Ectodermal cell (in vitro differentiated cells): ENCODE results near the gene TMED6.

Source experiments
- H3K27ac ChIP-seq: 2 replicates; pipeline ENCODE4 v1.7.0; 2013; ENCODE audit warnings: mild to moderate bottlenecking, low read depth, low read length; ENCODE audit not compliant: insufficient read depth, poor library complexity, severe bottlenecking
- H3K27me3 ChIP-seq: 2 replicates; pipeline ENCODE4 v1.7.0; 2013; ENCODE audit warnings: mild to moderate bottlenecking, low read length; ENCODE audit not compliant: insufficient read depth, control insufficient read depth, poor library complexity, severe bottlenecking
- H3K36me3 ChIP-seq: one replicate; pipeline ENCODE4 v1.7.0; 2013; ENCODE audit warnings: low read length; ENCODE audit not compliant: control insufficient read depth, insufficient read depth
- H3K4me1 ChIP-seq: one replicate; pipeline ENCODE4 v1.7.0; 2013; ENCODE audit warnings: low read length; ENCODE audit not compliant: control insufficient read depth, insufficient read depth
- H3K4me3 ChIP-seq: 2 replicates; pipeline ENCODE4 v1.7.0; 2013; ENCODE audit warnings: low read depth, low read length, control low read depth; ENCODE audit not compliant: insufficient read depth
- H3K9me3 ChIP-seq: 2 replicates; pipeline ENCODE4 v1.7.0; 2013; ENCODE audit warnings: mild to moderate bottlenecking, low read length, moderate library complexity; ENCODE audit not compliant: control insufficient read depth
- WGBS, 2 experiments: methylation state at CpG; one replicate each; pipeline ENCODE4 v1.1.7; 2013; ENCODE audit warnings: missing lambda C conversion rate in 2 of 2; 5-methylcytosine and 5-hydroxymethylcytosine counted together

TMED6 gene

DNA sequence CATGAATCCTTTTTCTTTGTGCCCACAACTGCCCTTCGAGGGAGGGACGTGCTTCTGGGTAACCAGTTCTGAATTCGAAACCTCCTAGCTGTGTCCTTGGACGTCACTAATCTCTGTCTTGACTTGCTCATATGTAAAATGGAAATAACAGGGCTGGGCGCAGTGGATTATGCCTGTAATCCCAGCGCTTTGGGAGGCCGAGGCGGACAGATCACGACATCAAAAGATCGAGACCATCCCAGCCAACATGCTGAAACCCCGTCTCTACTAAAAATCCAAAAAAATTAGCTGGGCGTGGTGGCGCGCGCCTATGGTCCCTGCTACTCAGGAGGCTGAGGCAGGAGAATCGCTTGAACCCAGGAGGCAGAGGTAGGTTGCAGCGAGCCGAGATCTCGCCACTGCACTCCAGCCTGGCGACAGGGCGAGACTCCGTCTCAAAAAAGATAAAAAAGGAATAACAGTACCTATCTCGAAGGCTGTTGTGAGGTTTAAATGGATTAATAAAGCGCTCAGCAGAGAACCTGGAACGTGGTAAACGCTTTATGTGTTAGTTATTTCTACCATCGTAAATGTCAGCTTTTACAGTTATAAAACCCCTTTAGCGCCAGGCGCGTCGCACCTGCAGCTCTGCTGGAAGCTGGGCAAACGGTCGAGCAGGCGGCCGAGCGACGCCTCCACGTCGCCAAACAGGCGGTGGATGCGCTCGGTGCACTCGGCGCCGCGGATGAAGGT lies 12.9 kb downstream of the TMED6 start:
- H3K27me3 ChIP-seq: no peaks in the 10 kb centered on the region
- WGBS, 2 experiments: 24 to 26% methylated on average over 46 of the region's 46 CpGs
- H3K27ac ChIP-seq: peak overlapping the region; percentile 58
- peak overlapping the region; percentile 97 for H3K4me3 ChIP-seq
- H3K36me3 ChIP-seq: peaks cover 46% of the 10 kb centered on the region
- H3K9me3 ChIP-seq: no peaks in the 10 kb centered on the region
- H3K4me1 ChIP-seq: peaks cover 11% of the 10 kb centered on the region

GRCh38 chr16:69334696-69335095 lies 16.9 kb downstream of the TMED6 start:
- WGBS, 2 experiments: 96 to 97% methylated on average over 9 of the region's 9 CpGs

GRCh38 chr16:69330286-69331109 lies 21.1 kb downstream of the TMED6 start, which contains the start of gene PDF:
Gene PDF, minus strand, starts transcription at chr16:69330588. Its CDS starts 18 bp downstream, at chr16:69330570.
- 4% methylated on average over 93 of the region's 93 CpGs for WGBS, 2 experiments
- H3K4me3 ChIP-seq: peak within 1 kb of the TSS; percentile 72
- H3K4me1 ChIP-seq: peaks cover 14% of the 10 kb centered on the region
- no peaks in the 10 kb centered on the region for H3K9me3 ChIP-seq
- peaks cover 55% of the 10 kb centered on the region for H3K36me3 ChIP-seq
- peak within 1 kb of the TSS; percentile 74 for H3K27ac ChIP-seq
- H3K27me3 ChIP-seq: no peaks in the 10 kb centered on the region

More at GRCh38 chr16:69334696-69335095, 16.9 kb downstream of the TMED6 start:
- Histone ChIP-seq H3K4me3 (no peak overlapping the region), H3K4me1 (peaks cover 5% of the 10 kb centered on the region), H3K27ac (no peak overlapping the region), H3K36me3 (peaks cover 46% of the 10 kb centered on the region), H3K9me3 (no peaks in the 10 kb centered on the region), H3K27me3 (no peaks in the 10 kb centered on the region)

GRCh38 chr16:69329369-69330285 lies 22.0 kb downstream of the TMED6 start:
- Histone ChIP-seq H3K27ac (no peak overlapping the region), H3K9me3 (no peaks in the 10 kb centered on the region), H3K4me3 (peak overlapping the region; percentile 72), H3K4me1 (peaks cover 14% of the 10 kb centered on the region), H3K36me3 (peaks cover 51% of the 10 kb centered on the region), H3K27me3 (no peaks in the 10 kb centered on the region)
- 8% methylated on average over 77 of the region's 77 CpGs for WGBS, 2 experiments

DNA sequence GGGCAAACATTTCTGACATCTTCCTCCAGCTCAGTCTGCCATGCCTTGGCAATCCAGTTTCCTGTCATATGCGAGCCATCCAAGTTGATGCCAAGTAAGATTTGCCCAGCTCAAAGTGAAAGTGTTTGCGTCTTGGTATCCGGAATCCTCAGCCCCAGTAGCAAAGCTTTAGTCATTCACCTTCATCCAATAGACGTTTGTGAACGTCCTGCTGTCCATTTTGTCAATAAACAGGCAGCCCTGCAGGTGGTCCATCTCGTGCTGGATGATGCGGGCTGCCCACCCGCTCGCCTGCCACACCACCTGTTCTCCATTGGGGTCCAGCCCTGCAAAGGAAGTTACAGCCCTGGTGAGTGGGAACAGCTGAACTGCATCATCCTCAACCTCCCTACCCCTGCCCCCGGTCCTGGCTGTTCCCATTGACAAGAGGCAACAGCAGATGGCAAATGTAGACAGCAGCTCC lies 22.7 kb downstream of the TMED6 start:
- Histone ChIP-seq H3K9me3 (no peaks in the 10 kb centered on the region), H3K27ac (no peak overlapping the region), H3K4me1 (peaks cover 14% of the 10 kb centered on the region), H3K4me3 (no peak overlapping the region), H3K36me3 (peaks cover 49% of the 10 kb centered on the region), H3K27me3 (no peaks in the 10 kb centered on the region)
- 79 to 87% methylated on average over 10 of the region's 10 CpGs for WGBS, 2 experiments

DNA sequence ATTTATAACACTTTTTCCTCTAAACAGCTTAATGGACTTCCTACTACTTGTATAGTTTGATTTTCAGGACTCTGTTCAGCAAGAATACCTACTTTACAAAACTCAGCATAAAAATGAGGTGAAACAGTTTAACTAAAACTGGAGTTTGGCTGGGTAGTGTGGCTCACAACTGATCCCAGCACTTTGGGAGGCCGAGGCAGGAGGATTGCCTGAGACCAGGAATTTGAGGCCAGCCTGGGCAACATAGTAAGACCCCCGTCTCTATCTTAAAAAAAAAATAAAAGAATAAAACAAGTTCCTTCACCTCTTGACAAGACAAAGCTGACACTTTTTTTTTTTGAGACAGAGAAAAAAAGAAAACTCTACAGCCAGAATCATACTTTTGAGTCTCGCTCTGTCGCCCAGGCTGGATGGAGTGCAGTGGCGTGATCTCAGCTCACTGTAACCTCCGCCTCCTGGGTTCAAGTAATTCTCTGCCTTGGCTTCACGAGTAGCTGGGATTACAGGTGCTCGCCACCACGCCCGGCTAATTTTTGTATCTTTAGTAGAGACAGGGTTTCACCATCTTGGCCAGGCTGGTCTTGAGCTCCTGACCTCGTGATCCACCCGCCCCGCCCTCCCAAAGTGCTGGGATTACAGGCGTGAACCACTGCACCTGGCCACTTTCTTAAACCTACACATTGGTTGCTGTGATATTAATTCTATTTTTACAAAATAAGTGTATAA lies 23.8 kb downstream of the TMED6 start:
- H3K4me1 ChIP-seq: peaks cover 14% of the 10 kb centered on the region
- peaks cover 48% of the 10 kb centered on the region for H3K36me3 ChIP-seq
- no peak overlapping the region for H3K4me3 ChIP-seq
- H3K27me3 ChIP-seq: no peaks in the 10 kb centered on the region
- WGBS, 2 experiments: 94 to 96% methylated on average over 14 of the region's 14 CpGs
- no peak overlapping the region for H3K27ac ChIP-seq
- no peaks in the 10 kb centered on the region for H3K9me3 ChIP-seq

- WGBS, 2 experiments: 95% methylated on average over 7 of the region's 7 CpGs
- H3K27ac ChIP-seq: no peak overlapping the region
Measured at GRCh38 chr16:69326172-69326873, 25.3 kb downstream of the TMED6 start.

DNA sequence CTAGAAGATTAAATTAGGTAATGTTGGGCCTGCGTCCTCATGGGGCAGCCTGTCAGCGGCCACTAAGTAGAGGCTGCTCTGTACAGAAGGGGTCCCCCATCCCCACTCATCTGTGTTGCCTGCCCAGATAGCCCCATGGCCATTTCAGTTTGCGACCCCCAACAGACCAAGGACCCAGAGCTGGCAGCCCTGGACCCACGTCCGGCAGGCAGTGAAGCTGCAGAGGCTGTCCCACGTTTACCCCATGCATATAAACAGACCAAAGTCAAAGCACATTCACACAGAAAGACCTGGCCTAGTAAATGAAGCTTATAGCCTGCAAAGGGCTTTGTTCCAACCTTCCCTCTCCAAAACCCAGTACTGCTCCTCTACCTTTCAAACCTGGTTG lies 25.8 kb downstream of the TMED6 start:
- Histone ChIP-seq H3K27me3 (no peaks in the 10 kb centered on the region), H3K4me1 (peaks cover 14% of the 10 kb centered on the region), H3K36me3 (peaks cover 53% of the 10 kb centered on the region), H3K9me3 (no peaks in the 10 kb centered on the region), H3K27ac (no peak overlapping the region), H3K4me3 (no peak overlapping the region)
- WGBS, 2 experiments: 94 to 96% methylated on average over 6 of the region's 6 CpGs

More at GRCh38 chr16:69326172-69326873, 25.3 kb downstream of the TMED6 start:
- Histone ChIP-seq H3K4me1 (peaks cover 14% of the 10 kb centered on the region), H3K9me3 (no peaks in the 10 kb centered on the region), H3K36me3 (peaks cover 48% of the 10 kb centered on the region), H3K4me3 (no peak overlapping the region), H3K27me3 (no peaks in the 10 kb centered on the region)
